Type B pancreatic cell (in vitro differentiated cells): Measurements from ENCODE around the gene ANKRD29. TPM values are rescaled to one million over a fixed set of nuclear protein-coding genes. Genes with fewer than 3 reads are reported as not detected.
A peak's percentile ranks its signal among the peaks of the same experiment; 100 is the strongest.

ENCODE experiments used
- DNase-seq: peaks from one replicate; pipeline ENCODE4 v3.0.0; 2021; ENCODE audit warnings: mixed read lengths; ENCODE audit not compliant: unreplicated experiment; ENCODE audit errors: extremely low spot score
- H3K27ac Mint-ChIP-seq: 2 replicates; pipeline ENCODE4 v1.8.0; 2021; ENCODE audit warnings: mild to moderate bottlenecking, mixed read lengths
- H3K27me3 Mint-ChIP-seq: 2 replicates; pipeline ENCODE4 v1.8.0; 2021; ENCODE audit warnings: mixed read lengths
- H3K36me3 Mint-ChIP-seq: 2 replicates; pipeline ENCODE4 v1.8.0; 2021; ENCODE audit warnings: mixed read lengths
- H3K4me1 Mint-ChIP-seq: one replicate; pipeline ENCODE4 v1.8.0; 2021; ENCODE audit warnings: mixed read lengths; ENCODE audit not compliant: unreplicated experiment
- H3K4me3 Mint-ChIP-seq: 2 replicates; pipeline ENCODE4 v1.8.0; 2021; ENCODE audit warnings: mild to moderate bottlenecking, mixed read lengths
- H3K9me3 Mint-ChIP-seq: 2 replicates; pipeline ENCODE4 v1.8.0; 2021; ENCODE audit warnings: mixed read lengths
- total RNA-seq: library from RNA; stranded (reverse); gene quantifications from 2 replicates; pipeline ENCODE4 v1.2.1, GENCODE V29; 2021; ENCODE audit warnings: low replicate concordance
- TF ChIP-seq, protein P1 (sequence below): fragments of 200-600 bp; sonication (generic); conservative IDR thresholded peaks from 2 replicates; pipeline ENCODE4 v1.5.0; 2021; ENCODE audit warnings: antibody characterized with exemption, mild to moderate bottlenecking

Gene ANKRD29
- total RNA-seq, 1 donor from 2014 or later: 3.5 TPM

DNA sequence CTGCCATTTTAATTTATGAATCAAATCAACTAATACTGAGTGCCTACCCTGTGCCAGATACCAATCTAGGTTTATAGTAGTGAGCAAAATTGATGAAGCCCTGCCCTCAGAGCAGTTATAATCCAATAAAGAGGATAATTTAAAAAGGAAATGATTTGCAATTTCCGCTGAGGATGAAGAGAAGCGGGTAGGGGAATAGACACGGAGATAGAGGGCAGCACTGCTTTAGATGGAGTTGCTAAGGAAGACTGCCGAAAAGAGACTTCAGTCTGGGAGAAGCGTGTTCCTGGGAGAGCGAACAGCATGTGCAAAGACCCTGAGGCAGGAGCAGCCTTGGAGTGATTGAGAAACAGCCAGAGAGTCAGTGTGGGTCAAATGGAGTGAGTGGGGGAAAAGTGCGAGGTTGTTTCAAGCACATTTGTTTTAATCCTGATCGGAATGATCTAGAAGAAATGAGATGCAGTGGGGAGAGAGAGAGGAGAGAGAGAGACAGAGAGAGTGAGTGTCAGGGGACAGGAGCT lies 38.9 kb upstream of the ANKRD29 start:
- Mint-ChIP-seq H3K4me3 (no peak overlapping the region), H3K36me3 (no peaks in the 10 kb centered on the region), H3K27ac (no peak overlapping the region), H3K9me3 (no peaks in the 10 kb centered on the region), H3K4me1 (no peaks in the 10 kb centered on the region), H3K27me3 (peaks cover 25% of the 10 kb centered on the region)
- no peak for DNase-seq
- TF ChIP-seq, protein P1, sequence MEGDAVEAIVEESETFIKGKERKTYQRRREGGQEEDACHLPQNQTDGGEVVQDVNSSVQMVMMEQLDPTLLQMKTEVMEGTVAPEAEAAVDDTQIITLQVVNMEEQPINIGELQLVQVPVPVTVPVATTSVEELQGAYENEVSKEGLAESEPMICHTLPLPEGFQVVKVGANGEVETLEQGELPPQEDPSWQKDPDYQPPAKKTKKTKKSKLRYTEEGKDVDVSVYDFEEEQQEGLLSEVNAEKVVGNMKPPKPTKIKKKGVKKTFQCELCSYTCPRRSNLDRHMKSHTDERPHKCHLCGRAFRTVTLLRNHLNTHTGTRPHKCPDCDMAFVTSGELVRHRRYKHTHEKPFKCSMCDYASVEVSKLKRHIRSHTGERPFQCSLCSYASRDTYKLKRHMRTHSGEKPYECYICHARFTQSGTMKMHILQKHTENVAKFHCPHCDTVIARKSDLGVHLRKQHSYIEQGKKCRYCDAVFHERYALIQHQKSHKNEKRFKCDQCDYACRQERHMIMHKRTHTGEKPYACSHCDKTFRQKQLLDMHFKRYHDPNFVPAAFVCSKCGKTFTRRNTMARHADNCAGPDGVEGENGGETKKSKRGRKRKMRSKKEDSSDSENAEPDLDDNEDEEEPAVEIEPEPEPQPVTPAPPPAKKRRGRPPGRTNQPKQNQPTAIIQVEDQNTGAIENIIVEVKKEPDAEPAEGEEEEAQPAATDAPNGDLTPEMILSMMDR: no peak

DNA sequence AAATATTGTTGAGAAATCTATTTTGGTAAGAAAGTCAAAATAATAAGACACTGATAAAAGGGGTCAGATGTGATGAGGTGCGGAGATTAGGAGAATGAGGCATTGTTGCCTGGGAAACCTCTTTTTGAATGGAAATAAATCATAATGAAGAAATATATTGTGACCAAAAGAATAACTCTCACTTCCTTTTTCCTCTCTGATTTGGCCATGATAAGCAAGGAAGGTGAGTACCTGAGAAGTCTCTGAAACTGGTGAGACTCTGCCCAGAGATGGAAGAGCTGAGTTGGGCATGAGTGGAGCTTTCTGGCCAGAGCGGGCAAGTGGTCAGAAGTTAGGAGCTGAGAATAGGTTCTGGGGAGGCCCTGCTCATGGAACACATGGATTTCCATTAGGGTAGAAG lies 38.3 kb upstream of the ANKRD29 start:
- DNase-seq: no peak
- Mint-ChIP-seq H3K9me3 (no peaks in the 10 kb centered on the region), H3K4me3 (no peak overlapping the region), H3K27ac (no peak overlapping the region), H3K4me1 (no peaks in the 10 kb centered on the region), H3K27me3 (peaks cover 25% of the 10 kb centered on the region), H3K36me3 (no peaks in the 10 kb centered on the region)
- TF ChIP-seq, protein P1: no peak

DNA sequence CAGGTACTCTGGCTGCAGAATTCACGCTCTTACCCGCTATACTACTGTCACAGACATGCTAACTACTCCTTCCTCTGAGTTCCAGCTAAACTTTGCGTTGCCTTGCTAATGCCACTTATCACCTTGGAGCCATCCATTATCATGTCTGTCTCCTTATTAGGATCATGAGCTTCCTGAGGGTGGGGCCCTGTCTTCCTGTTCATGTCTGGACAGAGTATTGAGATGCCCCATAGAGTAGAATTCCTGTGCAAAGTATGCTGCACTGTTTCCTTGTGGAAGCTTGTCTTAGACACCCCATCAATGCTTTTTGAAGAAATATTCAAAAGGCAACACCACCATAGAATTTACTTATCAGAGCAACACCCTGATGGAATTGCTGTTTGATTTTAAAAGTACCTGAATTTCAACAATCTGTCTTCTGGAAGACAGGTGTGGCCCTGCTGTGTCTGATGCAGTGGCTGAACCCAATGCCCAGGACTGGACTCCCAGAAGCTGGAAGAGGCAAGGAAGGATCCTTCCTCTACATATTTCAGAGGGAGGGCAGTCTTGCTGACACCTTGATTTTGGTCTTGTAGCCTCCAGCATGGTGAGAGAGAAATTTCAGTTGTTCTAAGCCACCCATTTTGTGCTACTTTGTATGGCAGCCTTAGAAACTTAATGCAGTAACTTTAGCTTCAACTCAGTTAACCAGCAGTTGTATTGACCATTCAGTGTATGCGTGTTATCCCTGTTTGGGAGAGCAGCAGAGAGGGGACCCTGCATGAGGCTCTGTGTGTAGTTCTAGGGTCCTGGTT lies 32.1 kb upstream of the ANKRD29 start:
- H3K27ac Mint-ChIP-seq: peak overlapping the region; percentile 21
- no peak for DNase-seq
- no peaks in the 10 kb centered on the region for H3K4me1 Mint-ChIP-seq
- H3K9me3 Mint-ChIP-seq: no peaks in the 10 kb centered on the region
- peaks cover 20% of the 10 kb centered on the region for H3K27me3 Mint-ChIP-seq
- TF ChIP-seq, protein P1: no peak
- no peaks in the 10 kb centered on the region for H3K36me3 Mint-ChIP-seq
- H3K4me3 Mint-ChIP-seq: no peak overlapping the region

DNA sequence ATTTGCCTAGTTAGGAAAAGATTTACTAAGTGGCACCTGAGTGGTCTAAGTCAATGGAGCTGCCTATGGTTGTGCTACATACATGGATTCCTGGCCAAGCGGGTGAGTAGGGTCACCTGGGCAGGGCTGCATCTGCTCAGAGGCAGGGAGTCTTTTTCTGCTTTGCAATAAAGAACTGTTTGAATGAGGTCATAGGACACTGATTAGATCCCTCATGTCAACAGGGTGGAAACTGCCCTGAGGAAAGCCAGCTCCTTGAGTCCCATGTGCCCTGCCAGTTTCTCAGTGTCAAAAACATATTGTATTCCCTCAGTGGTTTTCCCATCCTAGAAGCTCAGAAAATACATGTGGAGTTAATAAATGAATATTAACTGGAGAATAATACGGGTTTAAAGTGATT lies 31.1 kb upstream of the ANKRD29 start:
- Mint-ChIP-seq H3K36me3 (no peaks in the 10 kb centered on the region), H3K27ac (no peak overlapping the region), H3K27me3 (peaks cover 24% of the 10 kb centered on the region), H3K4me3 (no peak overlapping the region), H3K4me1 (no peaks in the 10 kb centered on the region), H3K9me3 (no peaks in the 10 kb centered on the region)
- TF ChIP-seq, protein P1: no peak
- DNase-seq: no peak

DNA sequence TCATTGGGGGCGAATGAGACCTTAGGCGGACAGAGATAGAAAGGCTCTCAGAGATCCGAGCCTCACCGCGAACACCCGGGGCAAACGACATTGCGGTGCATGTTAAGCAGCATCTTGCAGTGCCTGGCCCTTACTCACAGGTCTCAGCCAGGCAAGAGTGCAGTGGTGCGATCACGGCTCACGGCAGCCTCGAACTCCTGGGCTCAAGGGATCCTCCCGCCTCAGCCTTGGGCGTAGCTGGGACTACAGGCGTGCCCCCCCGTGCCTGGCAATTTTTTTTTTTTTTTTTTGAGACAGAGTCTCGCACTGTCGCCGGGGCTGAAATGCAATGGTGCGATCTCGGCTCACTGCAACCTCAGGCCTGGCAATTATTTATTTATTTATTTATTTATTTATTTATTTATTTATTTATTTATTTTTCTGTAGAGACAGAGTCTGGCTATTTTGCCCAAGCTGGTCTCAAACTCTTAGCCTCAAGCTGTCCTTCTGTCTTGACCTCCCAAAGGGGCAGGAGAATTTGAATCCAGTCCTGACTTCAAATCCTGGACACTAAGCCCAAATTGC lies 27.9 kb upstream of the ANKRD29 start:
- TF ChIP-seq, protein P1: no peak
- peak overlapping the region; percentile 31 for H3K27ac Mint-ChIP-seq

More for the DNA sequence above, 27.9 kb upstream of the ANKRD29 start:
- peaks cover 4% of the 10 kb centered on the region for H3K36me3 Mint-ChIP-seq
- no peaks in the 10 kb centered on the region for H3K4me1 Mint-ChIP-seq
- H3K9me3 Mint-ChIP-seq: no peaks in the 10 kb centered on the region
- H3K27me3 Mint-ChIP-seq: peaks cover 48% of the 10 kb centered on the region
- H3K4me3 Mint-ChIP-seq: peak overlapping the region; percentile 80
- DNase-seq: no peak
